GM18858 (cell line): ENCODE measurements around the gene LRCH2.
"Not testable (repeated sequence)": the region's sequence is repeated elsewhere in the genome, so short reads cannot be mapped to it uniquely, and the experiment has no call there.

ENCODE experiments used
- ATAC-seq: cut with Tn5 transposase; IDR thresholded peaks from one replicate; pipeline ENCODE4 v1.9.1; 2021; ENCODE audit not compliant: unreplicated experiment

The LRCH2 gene

GRCh38 chrX:115209547-115209946 is 24.3 kb downstream of the LRCH2 start:
- not testable (repeated sequence) for ATAC-seq

- no peak for ATAC-seq
Observed at GRCh38 chrX:115204040-115204439, 29.9 kb downstream of the LRCH2 start.

- ATAC-seq = no peak
Observed at GRCh38 chrX:115192244-115192700, 41.6 kb downstream of the LRCH2 start.

- no peak for ATAC-seq
Observed at GRCh38 chrX:115191490-115192243, 42.2 kb downstream of the LRCH2 start.

- no peak for ATAC-seq
Observed at GRCh38 chrX:115190636-115191489, 43.0 kb downstream of the LRCH2 start.

GRCh38 chrX:115189646-115190635 is 44.0 kb downstream of the LRCH2 start:
- ATAC-seq = no peak

- ATAC-seq = no peak
Observed at GRCh38 chrX:115189110-115189509, 44.8 kb downstream of the LRCH2 start, which contains the start of gene RBMXL3. RBMXL3 (plus strand) TSS chrX:115189410; CDS start chrX:115189442, 32 bp downstream.

GRCh38 chrX:115183980-115184379 is 49.9 kb downstream of the LRCH2 start:
- no peak for ATAC-seq

GRCh38 chrX:115178473-115178872 is 55.4 kb downstream of the LRCH2 start:
- ATAC-seq = no peak

GRCh38 chrX:115177932-115178331 is 56.0 kb downstream of the LRCH2 start:
- no peak for ATAC-seq

- ATAC-seq = no peak
Observed at GRCh38 chrX:115174548-115174947, 59.3 kb downstream of the LRCH2 start.

- ATAC-seq = no peak
Observed at GRCh38 chrX:115173181-115173580, 60.7 kb downstream of the LRCH2 start.

- no peak for ATAC-seq
Observed at GRCh38 chrX:115147220-115147619, 86.7 kb downstream of the LRCH2 start.

GRCh38 chrX:115142057-115142456 is 91.8 kb downstream of the LRCH2 start:
- ATAC-seq = no peak

- no peak for ATAC-seq
Observed at GRCh38 chrX:115138040-115138439, 95.9 kb downstream of the LRCH2 start.

GRCh38 chrX:115134382-115134781 is 99.5 kb downstream of the LRCH2 start:
- no peak for ATAC-seq

- no peak for ATAC-seq
Observed at GRCh38 chrX:115112411-115112810, 121.5 kb downstream of the LRCH2 start.

- ATAC-seq = no peak
Observed at GRCh38 chrX:115098897-115099296, 135.0 kb downstream of the LRCH2 start.

GRCh38 chrX:115093191-115093590 is 140.7 kb downstream of the LRCH2 start:
- ATAC-seq = no peak

GRCh38 chrX:115089419-115089818 is 144.5 kb downstream of the LRCH2 start:
- ATAC-seq = no peak

GRCh38 chrX:115068896-115069295 is 165.0 kb downstream of the LRCH2 start:
- ATAC-seq = no peak
